Loucy (cell line): ENCODE data around the gene GLT8D1.
A peak's percentile ranks its signal among the peaks of the same experiment; 100 is the strongest.

ENCODE experiments used
- H2AFZ ChIP-seq: fragments of 200-600 bp; sonication (generic); 2 replicates; pipeline ENCODE4 v1.6.0; 2016; ENCODE audit warnings: antibody characterized with exemption, mild to moderate bottlenecking, low read length, moderate library complexity
- H3F3A ChIP-seq: fragments of 200-600 bp; 2 replicates; pipeline ENCODE4 v1.6.0; 2016; ENCODE audit warnings: antibody characterized with exemption, low read depth, mild to moderate bottlenecking
- H3K27me3 ChIP-seq: fragments of 200-600 bp; sonication (generic); 2 replicates; pipeline ENCODE4 v1.6.1; 2014; ENCODE audit warnings: low read length, mild to moderate bottlenecking; ENCODE audit not compliant: insufficient read depth, poor library complexity, severe bottlenecking
- H3K36me3 ChIP-seq: fragments of 200-600 bp; sonication (generic); 2 replicates; pipeline ENCODE4 v1.6.1; 2016; ENCODE audit warnings: low read length; ENCODE audit not compliant: insufficient read depth
- H3K4me1 ChIP-seq: fragments of 200-600 bp; sonication (generic); 2 replicates; pipeline ENCODE4 v1.5.1; 2014; ENCODE audit warnings: low read length, mild to moderate bottlenecking; ENCODE audit not compliant: insufficient read depth, poor library complexity, severe bottlenecking
- H3K4me2 ChIP-seq: fragments of 200-600 bp; sonication (generic); 2 replicates; pipeline ENCODE4 v1.6.0; 2014; ENCODE audit warnings: antibody characterized with exemption, low read length, low read depth, mild to moderate bottlenecking; ENCODE audit not compliant: poor library complexity, severe bottlenecking
- H3K4me3 ChIP-seq: fragments of 200-600 bp; sonication (generic); 2 replicates; pipeline ENCODE4 v1.5.1; 2014; ENCODE audit warnings: low read length, mild to moderate bottlenecking, mixed read lengths; ENCODE audit not compliant: poor library complexity, severe bottlenecking
- H3K79me2 ChIP-seq: fragments of 200-600 bp; sonication (generic); 2 replicates; pipeline ENCODE4 v1.6.1; 2014; ENCODE audit warnings: low read length; ENCODE audit not compliant: insufficient read depth
- H3K9ac ChIP-seq: fragments of 200-600 bp; sonication (generic); 2 replicates; pipeline ENCODE4 v1.6.0; 2014; ENCODE audit warnings: mild to moderate bottlenecking, low read depth, low read length, moderate library complexity; ENCODE audit not compliant: poor library complexity, severe bottlenecking
- H3K9me2 ChIP-seq: fragments of 200-600 bp; sonication (generic); replicated peaks from 2 replicates; pipeline ENCODE4 v1.6.1; 2016; ENCODE audit warnings: low read depth, low read length, mixed read lengths
- H3K9me3 ChIP-seq: fragments of 200-600 bp; sonication (generic); 2 replicates; pipeline ENCODE4 v1.6.1; 2014; ENCODE audit warnings: mild to moderate bottlenecking, antibody characterized with exemption, low read length, low read depth; ENCODE audit not compliant: insufficient read depth
- H4K20me1 ChIP-seq: fragments of 200-600 bp; sonication (generic); 2 replicates; pipeline ENCODE4 v1.6.0; 2014; ENCODE audit warnings: antibody characterized with exemption, low read length, mild to moderate bottlenecking; ENCODE audit not compliant: insufficient read depth, poor library complexity, severe bottlenecking
- CTCF ChIP-seq: fragments of 200-600 bp; sonication (generic); conservative IDR thresholded peaks from 2 replicates; pipeline ENCODE4 v1.5.1; 2014; ENCODE audit warnings: mild to moderate bottlenecking, antibody characterized with exemption, low read length
- EZH2phosphoT487 ChIP-seq: fragments of 200-600 bp; IDR thresholded peaks from 2 replicates; pipeline ENCODE4 v1.6.1; 2018; ENCODE audit warnings: antibody characterized with exemption, mild to moderate bottlenecking, moderate library complexity, borderline replicate concordance

GLT8D1 gene

GRCh38 chr3:52694528-52695189 is 10.9 kb downstream of the GLT8D1 start:
- H3K4me2 ChIP-seq = no peak overlapping the region
- peaks cover 3% of the 10 kb centered on the region; the same call in 1 of the 2 replicates for H3F3A ChIP-seq
- H4K20me1 ChIP-seq = peaks cover 35% of the 10 kb centered on the region
- no peaks in the 10 kb centered on the region for H3K9me3 ChIP-seq
- H3K79me2 ChIP-seq = peaks cover 28% of the 10 kb centered on the region
- H3K4me3 ChIP-seq = no peak overlapping the region
- H3K36me3 ChIP-seq = peaks cover 76% of the 10 kb centered on the region
- TF ChIP-seq CTCF (no peak), EZH2phosphoT487 (no peak)
- no peaks in the 10 kb centered on the region for H3K27me3 ChIP-seq
- no peak overlapping the region for H2AFZ ChIP-seq
- H3K9ac ChIP-seq = no peak overlapping the region
- H3K4me1 ChIP-seq = peaks cover 9% of the 10 kb centered on the region
- H3K9me2 ChIP-seq = no peaks in the 10 kb centered on the region

DNA sequence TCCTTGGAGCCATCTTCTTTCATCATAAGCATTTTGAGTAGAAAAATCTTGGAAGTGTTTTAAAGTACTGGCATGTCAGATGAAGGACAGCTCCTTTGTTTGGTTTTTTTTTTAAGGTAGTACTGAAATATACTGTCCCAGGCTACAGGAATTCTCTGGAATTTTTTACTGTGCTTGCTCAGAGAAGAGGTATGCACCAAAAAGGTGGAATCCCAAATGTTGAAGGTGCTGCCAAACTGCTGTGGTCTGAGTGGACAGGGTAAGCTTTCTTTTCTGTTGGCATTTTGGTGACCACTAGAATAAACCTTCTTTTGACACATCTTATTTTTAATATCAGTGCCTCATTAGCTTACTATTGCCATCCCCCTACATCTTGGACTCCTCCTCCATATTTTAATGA is 12.5 kb downstream of the GLT8D1 start:
- no peak overlapping the region for H2AFZ ChIP-seq
- H3F3A ChIP-seq = peaks cover 3% of the 10 kb centered on the region; the same call in 1 of the 2 replicates
- H3K9ac ChIP-seq = no peak overlapping the region
- peaks cover 91% of the 10 kb centered on the region for H3K36me3 ChIP-seq
- no peaks in the 10 kb centered on the region for H3K9me3 ChIP-seq
- no peak for TF ChIP-seq CTCF
- TF ChIP-seq EZH2phosphoT487 = no peak
- peaks cover 44% of the 10 kb centered on the region for H3K79me2 ChIP-seq
- peaks cover 48% of the 10 kb centered on the region for H4K20me1 ChIP-seq
- H3K4me1 ChIP-seq = peaks cover 23% of the 10 kb centered on the region
- no peaks in the 10 kb centered on the region for H3K27me3 ChIP-seq
- no peak overlapping the region for H3K4me3 ChIP-seq
- no peak overlapping the region for H3K4me2 ChIP-seq
- H3K9me2 ChIP-seq = no peaks in the 10 kb centered on the region

DNA sequence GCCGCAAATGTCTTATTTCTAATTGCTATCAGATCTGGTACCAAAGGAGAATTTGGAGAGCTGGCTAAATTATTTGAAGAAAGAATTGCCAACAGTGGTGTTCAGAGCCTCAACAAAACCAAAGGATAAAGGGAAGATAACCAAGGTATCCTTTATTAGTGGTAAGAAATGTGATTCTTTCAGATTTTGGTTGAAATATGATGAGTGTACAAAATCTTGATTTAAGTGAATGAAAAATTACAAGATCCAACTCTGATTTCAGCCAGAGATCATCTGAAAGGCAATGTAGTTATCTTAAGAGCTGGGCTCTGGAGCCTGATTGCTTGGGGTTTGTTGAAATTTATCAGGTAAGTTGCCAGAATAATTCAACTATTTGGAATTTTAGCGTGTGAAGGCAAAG is 15.0 kb downstream of the GLT8D1 start:
- H3K9me2 ChIP-seq = no peaks in the 10 kb centered on the region
- H3K36me3 ChIP-seq = peaks cover 77% of the 10 kb centered on the region
- peaks cover 67% of the 10 kb centered on the region for H3K79me2 ChIP-seq
- H3K4me1 ChIP-seq = peaks cover 40% of the 10 kb centered on the region
- TF ChIP-seq EZH2phosphoT487 = no peak
- TF ChIP-seq CTCF = no peak
- no peaks in the 10 kb centered on the region for H3K27me3 ChIP-seq
- H3K4me2 ChIP-seq = peak overlapping the region; percentile 37
- peaks cover 69% of the 10 kb centered on the region for H4K20me1 ChIP-seq
- no peaks in the 10 kb centered on the region for H3K9me3 ChIP-seq
- no peak overlapping the region for H2AFZ ChIP-seq
- no peak overlapping the region for H3K4me3 ChIP-seq
- H3K9ac ChIP-seq = peak overlapping the region; percentile 20
- no peaks in the 10 kb centered on the region for H3F3A ChIP-seq
